Activated T-helper 2 cell treated with anti-CD3 and anti-CD28 coated beads, Interferon-gamma antibody, Interleukin-2, Interleukin-4, amounts not matched to agents 10 μg/mL and 5 μg/mL and 100 μg/mL, durations not matched to agents 14 hours and 24 hours and 36 hours (primary cell): ENCODE data around the gene ARTN. TPM values are rescaled to one million over a fixed set of nuclear protein-coding genes. Genes with fewer than 3 reads are reported as not detected.

Source experiments
- DNase-seq: peaks from one replicate; pipeline ENCODE4 v3.0.0; 2021; ENCODE audit warnings: low spot score
- H3K27ac Mint-ChIP-seq: one replicate; pipeline ENCODE4 v1.8.0; 2021; ENCODE audit warnings: mixed read lengths
- H3K27me3 Mint-ChIP-seq: one replicate; pipeline ENCODE4 v1.8.0; 2021; ENCODE audit warnings: low read depth, mixed read lengths
- H3K36me3 Mint-ChIP-seq: one replicate; pipeline ENCODE4 v1.8.0; 2021; ENCODE audit warnings: low read depth, mixed read lengths
- H3K4me1 Mint-ChIP-seq: one replicate; pipeline ENCODE4 v1.8.0; 2021; ENCODE audit warnings: low read depth, mixed read lengths
- H3K4me3 Mint-ChIP-seq: one replicate; pipeline ENCODE4 v1.8.0; 2021; ENCODE audit warnings: low read depth, mild to moderate bottlenecking, moderate library complexity, mixed read lengths
- H3K9me3 Mint-ChIP-seq: one replicate; pipeline ENCODE4 v1.8.0; 2021; ENCODE audit warnings: mixed read lengths
- intact Hi-C: fragments of 100-400 bp; cut with micrococcal nuclease; formaldehyde crosslinking; loops from one replicate; pipeline ENCODE4 v1.15.1; 2023
- total RNA-seq: library from RNA; stranded (reverse); gene quantifications from 2 replicates; pipeline ENCODE4 v1.2.3, GENCODE V29; 2022

Gene ARTN
- total RNA-seq, 1 donor from 2014 or later, result 0.39 TPM

GRCh38 chr1:43957407-43958040 is 23.9 kb downstream of the ARTN start:
- intact Hi-C loops, result no loop called here
- Mint-ChIP-seq H3K4me3 (no peak overlapping the region), H3K27ac (no peak overlapping the region), H3K9me3 (no peaks in the 10 kb centered on the region), H3K36me3 (peaks cover 11% of the 10 kb centered on the region), H3K27me3 (no peaks in the 10 kb centered on the region), H3K4me1 (no peaks in the 10 kb centered on the region)
- DNase-seq, result no peak

GRCh38 chr1:43958351-43959255 is 25.0 kb downstream of the ARTN start:
- H3K27me3 Mint-ChIP-seq, result no peaks in the 10 kb centered on the region
- intact Hi-C loops, result no loop called here
- no peak overlapping the region for H3K27ac Mint-ChIP-seq
- no peaks in the 10 kb centered on the region for H3K4me1 Mint-ChIP-seq
- no peak overlapping the region for H3K4me3 Mint-ChIP-seq
- no peak for DNase-seq
- no peaks in the 10 kb centered on the region for H3K9me3 Mint-ChIP-seq
- peaks cover 12% of the 10 kb centered on the region for H3K36me3 Mint-ChIP-seq

GRCh38 chr1:43960798-43961197 is 27.2 kb downstream of the ARTN start:
- H3K9me3 Mint-ChIP-seq, result no peaks in the 10 kb centered on the region
- DNase-seq, result no peak
- H3K4me1 Mint-ChIP-seq, result no peaks in the 10 kb centered on the region
- no peak overlapping the region for H3K4me3 Mint-ChIP-seq
- no peaks in the 10 kb centered on the region for H3K27me3 Mint-ChIP-seq
- peaks cover 12% of the 10 kb centered on the region for H3K36me3 Mint-ChIP-seq
- intact Hi-C loops, result no loop called here
- H3K27ac Mint-ChIP-seq, result no peak overlapping the region

- intact Hi-C loops, result no loop called here
- no peak for DNase-seq
- Mint-ChIP-seq H3K4me1 (no peaks in the 10 kb centered on the region), H3K27ac (no peak overlapping the region), H3K9me3 (no peaks in the 10 kb centered on the region), H3K36me3 (peaks cover 12% of the 10 kb centered on the region), H3K4me3 (no peak overlapping the region), H3K27me3 (no peaks in the 10 kb centered on the region)
Measured at GRCh38 chr1:43961692-43962091, 28.1 kb downstream of the ARTN start.

GRCh38 chr1:43962324-43962723 is 28.7 kb downstream of the ARTN start:
- no peaks in the 10 kb centered on the region for H3K27me3 Mint-ChIP-seq
- no peak overlapping the region for H3K27ac Mint-ChIP-seq
- H3K4me1 Mint-ChIP-seq, result no peaks in the 10 kb centered on the region
- H3K9me3 Mint-ChIP-seq, result no peaks in the 10 kb centered on the region
- H3K4me3 Mint-ChIP-seq, result no peak overlapping the region
- intact Hi-C loops, result no loop called here
- H3K36me3 Mint-ChIP-seq, result peaks cover 12% of the 10 kb centered on the region
- no peak for DNase-seq

- intact Hi-C loops, result no loop called here
- H3K27ac Mint-ChIP-seq, result no peak overlapping the region
- H3K9me3 Mint-ChIP-seq, result no peaks in the 10 kb centered on the region
- no peaks in the 10 kb centered on the region for H3K27me3 Mint-ChIP-seq
- DNase-seq, result no peak
- no peak overlapping the region for H3K4me3 Mint-ChIP-seq
- H3K36me3 Mint-ChIP-seq, result peaks cover 12% of the 10 kb centered on the region
- no peaks in the 10 kb centered on the region for H3K4me1 Mint-ChIP-seq
Measured at GRCh38 chr1:43963006-43963405, 29.4 kb downstream of the ARTN start.

GRCh38 chr1:43963890-43964289 is 30.3 kb downstream of the ARTN start:
- Mint-ChIP-seq H3K4me1 (no peaks in the 10 kb centered on the region), H3K27me3 (no peaks in the 10 kb centered on the region), H3K9me3 (no peaks in the 10 kb centered on the region), H3K27ac (no peak overlapping the region), H3K4me3 (no peak overlapping the region), H3K36me3 (peaks cover 9% of the 10 kb centered on the region)
- intact Hi-C loops, result no loop called here
- no peak for DNase-seq

- Mint-ChIP-seq H3K4me3 (no peak overlapping the region), H3K9me3 (no peaks in the 10 kb centered on the region), H3K27ac (no peak overlapping the region), H3K4me1 (peaks cover 4% of the 10 kb centered on the region), H3K36me3 (peaks cover 14% of the 10 kb centered on the region), H3K27me3 (no peaks in the 10 kb centered on the region)
- DNase-seq, result no peak
- intact Hi-C loops, result no loop called here
Measured at GRCh38 chr1:43965316-43965715, 31.7 kb downstream of the ARTN start.

- H3K36me3 Mint-ChIP-seq, result peaks cover 25% of the 10 kb centered on the region
- no peak for DNase-seq
Measured at GRCh38 chr1:43968348-43968948, 34.8 kb downstream of the ARTN start.

GRCh38 chr1:43969416-43969745 is 35.8 kb downstream of the ARTN start:
- H3K4me1 Mint-ChIP-seq, result peaks cover 24% of the 10 kb centered on the region
- intact Hi-C loops, result loop anchor here (1.0 kb wide), 1 partner anchor 23 kb away; the partner anchor contains the start of gene IPO13
- no peaks in the 10 kb centered on the region for H3K27me3 Mint-ChIP-seq
- H3K27ac Mint-ChIP-seq, result no peak overlapping the region
- DNase-seq, result no peak
- peaks cover 34% of the 10 kb centered on the region for H3K36me3 Mint-ChIP-seq
- no peaks in the 10 kb centered on the region for H3K9me3 Mint-ChIP-seq
- H3K4me3 Mint-ChIP-seq, result peak overlapping the region; percentile 93

More at GRCh38 chr1:43968348-43968948, 34.8 kb downstream of the ARTN start:
- peaks cover 15% of the 10 kb centered on the region for H3K4me1 Mint-ChIP-seq
- H3K27ac Mint-ChIP-seq, result no peak overlapping the region
- intact Hi-C loops, result no loop called here
- H3K9me3 Mint-ChIP-seq, result no peaks in the 10 kb centered on the region
- no peaks in the 10 kb centered on the region for H3K27me3 Mint-ChIP-seq
- no peak overlapping the region for H3K4me3 Mint-ChIP-seq

- peaks cover 24% of the 10 kb centered on the region for H3K4me1 Mint-ChIP-seq
- peak; percentile 89 for DNase-seq
- H3K4me3 Mint-ChIP-seq, result peak within 1 kb of the TSS; percentile 93
- no peaks in the 10 kb centered on the region for H3K27me3 Mint-ChIP-seq
- H3K9me3 Mint-ChIP-seq, result no peaks in the 10 kb centered on the region
- peak within 1 kb of the TSS; percentile 64 for H3K27ac Mint-ChIP-seq
- H3K36me3 Mint-ChIP-seq, result peaks cover 34% of the 10 kb centered on the region
- intact Hi-C loops, result loop anchor here (1.0 kb wide), 1 partner anchor 24 kb away; the partner anchor contains the start of gene IPO13
Measured at GRCh38 chr1:43969746-43970466, 36.3 kb downstream of the ARTN start, which contains the start of gene DPH2. TSS of gene DPH2 (plus strand) at chr1:43970010. CDS start at chr1:43970176, 166 bp downstream.

- intact Hi-C loops, result no loop called here
- DNase-seq, result no peak
- peak overlapping the region; percentile 93 for H3K4me3 Mint-ChIP-seq
- no peaks in the 10 kb centered on the region for H3K9me3 Mint-ChIP-seq
- H3K27ac Mint-ChIP-seq, result peak overlapping the region; percentile 64
- no peaks in the 10 kb centered on the region for H3K27me3 Mint-ChIP-seq
- H3K36me3 Mint-ChIP-seq, result peaks cover 34% of the 10 kb centered on the region
- peaks cover 24% of the 10 kb centered on the region for H3K4me1 Mint-ChIP-seq
Measured at GRCh38 chr1:43970502-43970901, 36.9 kb downstream of the ARTN start.
